Measurements from ENCODE around the gene KLHL33. TPM values are rescaled to one million over a fixed set of nuclear protein-coding genes. Genes with fewer than 3 reads are reported as not detected.

The KLHL33 gene
- total RNA-seq (ENCODE audit: low replicate concordance) = not detected in 2 replicates
- long read RNA-seq = 0 reads

- Mint-ChIP-seq H3K4me3 (no peak within 1 kb of the TSS), H3K9me3 (no peaks in the 10 kb centered on the region), H3K27me3 (peaks cover 15% of the 10 kb centered on the region), H3K4me1 (ENCODE audit: unreplicated experiment) (no peaks in the 10 kb centered on the region), H3K36me3 (no peaks in the 10 kb centered on the region), H3K27ac (no peak within 1 kb of the TSS)
- no peak for TF ChIP-seq CTCF (conservative IDR thresholded peaks at IDR 0.05)
- DNase-seq (ENCODE audit: extremely low spot score, unreplicated experiment) = no peak
Observed at GRCh38 chr14:20435582-20436362, at the start of gene KLHL33. KLHL33 (minus strand) TSS chr14:20436166; CDS start chr14:20435811, 355 bp downstream.

GRCh38 chr14:20482382-20482781 is 46.4 kb upstream of the KLHL33 start:
- DNase-seq (ENCODE audit: extremely low spot score, unreplicated experiment) = no peak
- TF ChIP-seq CTCF (conservative IDR thresholded peaks at IDR 0.05) = no peak
- no peaks in the 10 kb centered on the region for H3K4me1 Mint-ChIP-seq (ENCODE audit: unreplicated experiment)
- H3K27me3 Mint-ChIP-seq = no peaks in the 10 kb centered on the region
- H3K27ac Mint-ChIP-seq = no peak overlapping the region
- no peak overlapping the region for H3K4me3 Mint-ChIP-seq
- peaks cover 2% of the 10 kb centered on the region for H3K36me3 Mint-ChIP-seq
- no peaks in the 10 kb centered on the region for H3K9me3 Mint-ChIP-seq

GRCh38 chr14:20478894-20479293 is 42.9 kb upstream of the KLHL33 start:
- Mint-ChIP-seq H3K27ac (no peak overlapping the region), H3K4me1 (ENCODE audit: unreplicated experiment) (no peaks in the 10 kb centered on the region), H3K4me3 (no peak overlapping the region), H3K27me3 (no peaks in the 10 kb centered on the region), H3K9me3 (no peaks in the 10 kb centered on the region), H3K36me3 (peaks cover 12% of the 10 kb centered on the region)
- no peak for DNase-seq (ENCODE audit: extremely low spot score, unreplicated experiment)
- no peak for TF ChIP-seq CTCF (conservative IDR thresholded peaks at IDR 0.05)

GRCh38 chr14:20477211-20477876 is 41.4 kb upstream of the KLHL33 start:
- Mint-ChIP-seq H3K9me3 (no peaks in the 10 kb centered on the region), H3K4me1 (ENCODE audit: unreplicated experiment) (no peaks in the 10 kb centered on the region), H3K27me3 (no peaks in the 10 kb centered on the region), H3K4me3 (no peak overlapping the region), H3K36me3 (peaks cover 12% of the 10 kb centered on the region), H3K27ac (no peak overlapping the region)
- no peak for DNase-seq (ENCODE audit: extremely low spot score, unreplicated experiment)
- no peak for TF ChIP-seq CTCF (conservative IDR thresholded peaks at IDR 0.05)

- Mint-ChIP-seq H3K27me3 (no peaks in the 10 kb centered on the region), H3K36me3 (peaks cover 14% of the 10 kb centered on the region), H3K4me3 (no peak overlapping the region), H3K27ac (no peak overlapping the region), H3K4me1 (ENCODE audit: unreplicated experiment) (no peaks in the 10 kb centered on the region), H3K9me3 (no peaks in the 10 kb centered on the region)
- no peak for TF ChIP-seq CTCF (conservative IDR thresholded peaks at IDR 0.05)
- no peak for DNase-seq (ENCODE audit: extremely low spot score, unreplicated experiment)
Observed at GRCh38 chr14:20476776-20477175, 40.8 kb upstream of the KLHL33 start.
